NCI-H524 treated with DMSO at 0.1 percent for 48 hours (cell line): Measurements from ENCODE around the gene SLC1A3.

ENCODE experiments used
- DNase-seq: peaks from one replicate; lab custom pipeline; 2025; lab: John Stamatoyannopoulos, UW

SLC1A3 gene

GRCh38 chr5:36685631-36686288 lies 79.4 kb downstream of the SLC1A3 start:
- DNase-seq: no peak

GRCh38 chr5:36686881-36687280 lies 80.5 kb downstream of the SLC1A3 start:
- no peak for DNase-seq

- no peak for DNase-seq
Observed at GRCh38 chr5:36688722-36689121, 82.3 kb downstream of the SLC1A3 start.

- DNase-seq: no peak
Observed at GRCh38 chr5:36689225-36689624, 82.8 kb downstream of the SLC1A3 start.

- DNase-seq: peak; percentile 85
Observed at GRCh38 chr5:36690041-36690961, 83.9 kb downstream of the SLC1A3 start.

- no peak for DNase-seq
Observed at GRCh38 chr5:36691226-36691625, 84.8 kb downstream of the SLC1A3 start.

- no peak for DNase-seq
Observed at GRCh38 chr5:36691696-36692371, 85.4 kb downstream of the SLC1A3 start.

GRCh38 chr5:36692791-36693763 lies 86.7 kb downstream of the SLC1A3 start:
- peak; percentile 52 for DNase-seq

- no peak for DNase-seq
Observed at GRCh38 chr5:36694351-36694750, 87.9 kb downstream of the SLC1A3 start.

GRCh38 chr5:36696059-36696673 lies 89.8 kb downstream of the SLC1A3 start:
- no peak for DNase-seq

GRCh38 chr5:36698031-36698430 lies 91.6 kb downstream of the SLC1A3 start:
- no peak for DNase-seq

- DNase-seq: no peak
Observed at GRCh38 chr5:36701085-36701698, 94.8 kb downstream of the SLC1A3 start.

GRCh38 chr5:36703245-36703860 lies 96.9 kb downstream of the SLC1A3 start:
- DNase-seq: no peak

- DNase-seq: no peak
Observed at GRCh38 chr5:36704131-36704530, 97.7 kb downstream of the SLC1A3 start.

GRCh38 chr5:36705055-36705454 lies 98.6 kb downstream of the SLC1A3 start:
- DNase-seq: no peak

- DNase-seq: no peak
Observed at GRCh38 chr5:36706662-36707061, 100.3 kb downstream of the SLC1A3 start.

GRCh38 chr5:36708996-36709395 lies 102.6 kb downstream of the SLC1A3 start:
- no peak for DNase-seq

- DNase-seq: no peak
Observed at GRCh38 chr5:36710039-36710438, 103.6 kb downstream of the SLC1A3 start.

GRCh38 chr5:36712706-36713105 lies 106.3 kb downstream of the SLC1A3 start:
- DNase-seq: no peak

GRCh38 chr5:36713541-36713940 lies 107.1 kb downstream of the SLC1A3 start:
- no peak for DNase-seq
